HL-60 (cell line): ENCODE data around the gene TMPRSS7.

Experiments
- DNase-seq, 2 experiments: peaks; one replicate each; pipeline ENCODE4 v3.0.0-alpha.2; 2010 to 2020; ENCODE audit warnings: low read depth in 1 of 2, low spot score in 1 of 2
- H3K27ac ChIP-seq: fragments of 250-450 bp; sonication (Bioruptor Pico); replicated peaks from 2 replicates; pipeline ENCODE4 v1.5.1; 2020; ENCODE audit warnings: mild to moderate bottlenecking, moderate library complexity
- H3K27me3 ChIP-seq: fragments of 250-450 bp; sonication (Bioruptor Pico); 2 replicates; pipeline ENCODE4 v1.5.1; 2021; ENCODE audit warnings: mild to moderate bottlenecking, moderate library complexity; ENCODE audit not compliant: insufficient read depth, poor library complexity, severe bottlenecking
- H3K4me3 ChIP-seq: replicated peaks from 2 replicates; pipeline ENCODE4 v1.5.1; 2011; ENCODE audit warnings: mild to moderate bottlenecking, control low read depth, low read length; ENCODE audit not compliant: insufficient read depth
- CTCF ChIP-seq: IDR thresholded peaks from one replicate; pipeline ENCODE4 v1.5.1; 2011; ENCODE audit warnings: low read length, control low read depth, inconsistent platforms; ENCODE audit not compliant: insufficient read depth
- GABPA ChIP-seq: IDR thresholded peaks from 2 replicates; pipeline ENCODE4 v1.6.1; 2012; ENCODE audit warnings: low read depth
- POLR2AphosphoS5 ChIP-seq: IDR thresholded peaks from 2 replicates; pipeline ENCODE4 v1.6.1; 2012; ENCODE audit warnings: low read depth
- REST ChIP-seq: IDR thresholded peaks from 2 replicates; pipeline ENCODE4 v1.6.1; 2012; ENCODE audit warnings: low read depth; ENCODE audit not compliant: insufficient replicate concordance
- SPI1 ChIP-seq: IDR thresholded peaks from 2 replicates; pipeline ENCODE4 v1.6.1; 2012; ENCODE audit warnings: low read depth, mild to moderate bottlenecking, borderline replicate concordance

Gene TMPRSS7

GRCh38 chr3:112086875-112087524 lies 52.5 kb downstream of the TMPRSS7 start:
- TF ChIP-seq CTCF, result no peak
- TF ChIP-seq REST, result no peak
- no peak overlapping the region for H3K27ac ChIP-seq
- H3K4me3 ChIP-seq, result no peak overlapping the region; the same call in 1 of the 2 replicates
- DNase-seq, result no peak
- H3K27me3 ChIP-seq, result peaks cover 35% of the 10 kb centered on the region

GRCh38 chr3:112087746-112088145 lies 53.2 kb downstream of the TMPRSS7 start:
- H3K4me3 ChIP-seq, result no peak overlapping the region
- no peak for DNase-seq
- H3K27ac ChIP-seq, result no peak overlapping the region
- H3K27me3 ChIP-seq, result peaks cover 35% of the 10 kb centered on the region
- no peak for TF ChIP-seq CTCF
- TF ChIP-seq REST, result no peak
- no peak for TF ChIP-seq SPI1
- TF ChIP-seq GABPA, result no peak
- TF ChIP-seq POLR2AphosphoS5, result no peak

- Histone ChIP-seq H3K27me3 (peaks cover 28% of the 10 kb centered on the region), H3K27ac (no peak overlapping the region), H3K4me3 (no peak overlapping the region)
- TF ChIP-seq POLR2AphosphoS5, result no peak
- no peak for TF ChIP-seq GABPA
- TF ChIP-seq SPI1, result no peak
- no peak for TF ChIP-seq REST
- no peak for TF ChIP-seq CTCF
- no peak for DNase-seq
These were observed 54.4 kb downstream of the TMPRSS7 start for GRCh38 chr3:112088944-112089343.
